Measurements from ENCODE around the gene EIF4A3. TPM values are rescaled to one million over a fixed set of nuclear protein-coding genes. Genes with fewer than 3 reads are reported as not detected.

EIF4A3 gene
- total and polyA plus RNA-seq, 4 donors = 29.0 to 35.1 (median 33.4) TPM

- no peak for DNase-seq (ENCODE audit: low spot score)
Observed at GRCh38 chr17:80102664-80103448, 44.1 kb downstream of the EIF4A3 start.

DNA sequence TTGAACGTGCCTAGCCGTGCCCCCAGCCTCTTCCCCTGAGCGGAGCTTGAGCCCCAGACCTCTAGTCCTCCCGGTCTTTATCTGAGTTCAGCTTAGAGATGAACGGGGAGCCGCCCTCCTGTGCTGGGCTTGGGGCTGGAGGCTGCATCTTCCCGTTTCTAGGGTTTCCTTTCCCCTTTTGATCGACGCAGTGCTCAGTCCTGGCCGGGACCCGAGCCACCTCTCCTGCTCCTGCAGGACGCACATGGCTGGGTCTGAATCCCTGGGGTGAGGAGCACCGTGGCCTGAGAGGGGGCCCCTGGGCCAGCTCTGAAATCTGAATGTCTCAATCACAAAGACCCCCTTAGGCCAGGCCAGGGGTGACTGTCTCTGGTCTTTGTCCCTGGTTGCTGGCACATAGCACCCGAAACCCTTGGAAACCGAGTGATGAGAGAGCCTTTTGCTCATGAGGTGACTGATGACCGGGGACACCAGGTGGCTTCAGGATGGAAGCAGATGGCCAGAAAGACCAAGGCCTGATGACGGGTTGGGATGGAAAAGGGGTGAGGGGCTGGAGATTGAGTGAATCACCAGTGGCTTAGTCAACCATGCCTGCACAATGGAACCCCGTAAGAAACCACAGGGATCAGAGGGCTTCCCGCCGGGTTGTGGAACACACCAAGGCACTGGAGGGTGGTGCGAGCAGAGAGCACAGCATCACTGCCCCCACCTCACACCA lies 44.8 kb downstream of the EIF4A3 start:
- WGBS = 36% methylated on average over 21 of the region's 21 CpGs
- H3K9me3 ChIP-seq (ENCODE audit: control insufficient read depth in 4 of 4, low read length in 3 of 4) = no peaks in the 10 kb centered on the region
- H3K27me3 ChIP-seq (ENCODE audit: control insufficient read depth in 4 of 4, insufficient read depth in 4 of 4, low read length in 3 of 4) = no peaks in the 10 kb centered on the region
- peak overlapping the region; percentile 65 to 86 (median 78) for H3K4me3 ChIP-seq (ENCODE audit: low read depth in 1 of 3, low read length in 3 of 3)
- peak overlapping the region in 1 of 2 donors; percentile 52 for H3K27ac ChIP-seq (ENCODE audit: low read depth in 1 of 2, low read length in 2 of 2)
- no peaks in the 10 kb centered on the region for H3K36me3 ChIP-seq (ENCODE audit: control insufficient read depth in 4 of 4, insufficient read depth in 3 of 4, low read depth in 1 of 4, low read length in 3 of 4)
- H3K9ac ChIP-seq (ENCODE audit: low read depth in 1 of 2, low read length in 2 of 2) = peak overlapping the region; percentile 12 to 42
- DNase-seq (ENCODE audit: low spot score) = peak; percentile 50
- TF ChIP-seq, protein P1, sequence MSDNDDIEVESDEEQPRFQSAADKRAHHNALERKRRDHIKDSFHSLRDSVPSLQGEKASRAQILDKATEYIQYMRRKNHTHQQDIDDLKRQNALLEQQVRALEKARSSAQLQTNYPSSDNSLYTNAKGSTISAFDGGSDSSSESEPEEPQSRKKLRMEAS (IDR thresholded peaks at IDR 0.05) = no peak
- no peak for TF ChIP-seq RXRA (IDR thresholded peaks at IDR 0.05)
- H3K4me1 ChIP-seq (ENCODE audit: control insufficient read depth in 4 of 4, insufficient read depth in 4 of 4, low read length in 3 of 4) = peaks cover 0 to 18% (median 11%) of the 10 kb centered on the region in 4 donors

More at GRCh38 chr17:80102664-80103448, 44.1 kb downstream of the EIF4A3 start:
- no peaks in the 10 kb centered on the region for H3K27me3 ChIP-seq (ENCODE audit: control insufficient read depth in 4 of 4, insufficient read depth in 4 of 4, low read length in 3 of 4)
- no peaks in the 10 kb centered on the region for H3K36me3 ChIP-seq (ENCODE audit: control insufficient read depth in 4 of 4, insufficient read depth in 3 of 4, low read depth in 1 of 4, low read length in 3 of 4)
- H3K4me1 ChIP-seq (ENCODE audit: control insufficient read depth in 4 of 4, insufficient read depth in 4 of 4, low read length in 3 of 4) = peaks cover 0 to 18% (median 11%) of the 10 kb centered on the region in 4 donors
- H3K9me3 ChIP-seq (ENCODE audit: control insufficient read depth in 4 of 4, low read length in 3 of 4) = no peaks in the 10 kb centered on the region
- H3K27ac ChIP-seq (ENCODE audit: low read depth in 1 of 2, low read length in 2 of 2) = no peak overlapping the region
- H3K4me3 ChIP-seq (ENCODE audit: low read depth in 1 of 3, low read length in 3 of 3) = no peak overlapping the region
- H3K9ac ChIP-seq (ENCODE audit: low read depth in 1 of 2, low read length in 2 of 2) = no peak overlapping the region
- TF ChIP-seq EGR1 (IDR thresholded peaks at IDR 0.05; ENCODE audit: low read depth in 2 of 2) (no peak), FOXA1 (IDR thresholded peaks at IDR 0.05) (no peak), FOXA2 (IDR thresholded peaks at IDR 0.05) (no peak), YY1 (IDR thresholded peaks at IDR 0.05) (no peak), SP1 (IDR thresholded peaks at IDR 0.05) (no peak), NR2F2 (IDR thresholded peaks at IDR 0.05) (no peak), RXRA (IDR thresholded peaks at IDR 0.05) (no peak), HNF4A (conservative IDR thresholded peaks at IDR 0.05) (no peak), JUND (IDR thresholded peaks at IDR 0.05) (no peak)
- TF ChIP-seq, protein P2, sequence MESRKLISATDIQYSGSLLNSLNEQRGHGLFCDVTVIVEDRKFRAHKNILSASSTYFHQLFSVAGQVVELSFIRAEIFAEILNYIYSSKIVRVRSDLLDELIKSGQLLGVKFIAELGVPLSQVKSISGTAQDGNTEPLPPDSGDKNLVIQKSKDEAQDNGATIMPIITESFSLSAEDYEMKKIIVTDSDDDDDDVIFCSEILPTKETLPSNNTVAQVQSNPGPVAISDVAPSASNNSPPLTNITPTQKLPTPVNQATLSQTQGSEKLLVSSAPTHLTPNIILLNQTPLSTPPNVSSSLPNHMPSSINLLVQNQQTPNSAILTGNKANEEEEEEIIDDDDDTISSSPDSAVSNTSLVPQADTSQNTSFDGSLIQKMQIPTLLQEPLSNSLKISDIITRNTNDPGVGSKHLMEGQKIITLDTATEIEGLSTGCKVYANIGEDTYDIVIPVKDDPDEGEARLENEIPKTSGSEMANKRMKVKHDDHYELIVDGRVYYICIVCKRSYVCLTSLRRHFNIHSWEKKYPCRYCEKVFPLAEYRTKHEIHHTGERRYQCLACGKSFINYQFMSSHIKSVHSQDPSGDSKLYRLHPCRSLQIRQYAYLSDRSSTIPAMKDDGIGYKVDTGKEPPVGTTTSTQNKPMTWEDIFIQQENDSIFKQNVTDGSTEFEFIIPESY (IDR thresholded peaks at IDR 0.05) = no peak
- TF ChIP-seq, protein P1 (IDR thresholded peaks at IDR 0.05) = no peak
- TF ChIP-seq, protein P3, sequence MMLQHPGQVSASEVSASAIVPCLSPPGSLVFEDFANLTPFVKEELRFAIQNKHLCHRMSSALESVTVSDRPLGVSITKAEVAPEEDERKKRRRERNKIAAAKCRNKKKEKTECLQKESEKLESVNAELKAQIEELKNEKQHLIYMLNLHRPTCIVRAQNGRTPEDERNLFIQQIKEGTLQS (IDR thresholded peaks at IDR 0.05) = no peak
- 92% methylated on average over 15 of the region's 15 CpGs for WGBS

Data from liver (tissue), 9 donors.